Endothelial cell of umbilical vein (primary cell): Measurements from ENCODE around the gene KLHL24. TPM values are rescaled to one million over a fixed set of nuclear protein-coding genes. Genes with fewer than 3 reads are reported as not detected.

Source experiments
- BruUV-seq: library from RNA; stranded (reverse); fragments of 400-500 nt; replicated peaks from 2 replicates; lab custom pipeline; 2021; lab: Mats Ljungman, UMichigan
- CTCF ChIA-PET: fragments of 300-600, 350-600 bp; sonication (Branson Sonifier 250); formaldehyde crosslinking; loops from one replicate; lab custom pipeline; 2021; ENCODE audit warnings: antibody characterized with exemption, inconsistent platforms; lab: Charles Lee
- POLR2A ChIA-PET: fragments of 300-600, 350-600 bp; sonication (Branson Sonifier 250); formaldehyde crosslinking; loops from one replicate; lab custom pipeline; 2021; ENCODE audit warnings: antibody characterized with exemption, inconsistent platforms; lab: Charles Lee
- DNase-seq: peaks from one replicate; pipeline ENCODE4 v3.0.0-alpha.2; 2011; ENCODE audit warnings: low read depth, low spot score
- FAIRE-seq: peaks from 2 replicates; lab custom pipeline; 2011; peaks lifted over from hg19 to GRCh38; lab: Jason Lieb, UNC
- H2AFZ ChIP-seq: 2 replicates; pipeline ENCODE4 v1.6.0; 2012; ENCODE audit warnings: low read depth, low read length, control low read depth, inconsistent platforms
- H3K27ac ChIP-seq: 2 replicates; pipeline ENCODE4 v1.5.1; 2011; ENCODE audit warnings: low read depth, mild to moderate bottlenecking, control low read depth, low read length, moderate library complexity; ENCODE audit not compliant: insufficient read depth
- H3K27me3 ChIP-seq, 2 experiments: 2 replicates each; pipeline versions ENCODE4 v1.6.0 to v1.6.1; 2011; ENCODE audit warnings: low read length in 2 of 2, mixed read lengths in 1 of 2; ENCODE audit not compliant: control insufficient read depth in 2 of 2, insufficient read depth in 2 of 2
- H3K36me3 ChIP-seq, 2 experiments: 2 replicates in 1 of 2; 3 replicates in 1 of 2; pipeline ENCODE4 v1.5.1; 2011; ENCODE audit warnings: low read length in 2 of 2, mild to moderate bottlenecking in 1 of 2, moderate library complexity in 1 of 2; ENCODE audit not compliant: control insufficient read depth in 2 of 2, insufficient read depth in 2 of 2; ENCODE audit errors: extremely low read depth in 1 of 2
- H3K4me1 ChIP-seq: 3 replicates; pipeline ENCODE4 v1.5.1; 2011; ENCODE audit warnings: mild to moderate bottlenecking, low read length; ENCODE audit not compliant: control insufficient read depth, insufficient read depth; ENCODE audit errors: extremely low read depth
- H3K4me2 ChIP-seq: 2 replicates; pipeline ENCODE4 v1.6.1; 2011; ENCODE audit warnings: low read length, control low read depth, mixed read lengths; ENCODE audit not compliant: insufficient read depth
- H3K4me3 ChIP-seq, 3 experiments: fragments of 200-600 bp in 1 of 3; sonication (generic), shearing (Covaris generic) in 1 of 3; replicated peaks in 1 of 3; 2 replicates each; pipeline ENCODE4 v1.5.1; 2011 to 2016; ENCODE audit warnings: control low read depth in 3 of 3, low read length in 3 of 3, mild to moderate bottlenecking in 2 of 3, inconsistent platforms in 1 of 3, low read depth in 1 of 3, moderate library complexity in 1 of 3; ENCODE audit not compliant: insufficient read depth in 1 of 3
- H3K79me2 ChIP-seq: 2 replicates; pipeline ENCODE4 v1.6.0; 2012; ENCODE audit warnings: low read length, inconsistent platforms; ENCODE audit not compliant: control insufficient read depth, insufficient read depth
- H3K9ac ChIP-seq: replicated peaks from 2 replicates; pipeline ENCODE3; 2011; ENCODE audit warnings: low read length, control low read depth; ENCODE audit not compliant: insufficient read depth; ENCODE audit errors: extremely low read depth
- H3K9me1 ChIP-seq: replicated peaks from 3 replicates; pipeline ENCODE4 v1.6.0; 2011; ENCODE audit warnings: mild to moderate bottlenecking, low read length; ENCODE audit not compliant: control insufficient read depth, insufficient read depth; ENCODE audit errors: extremely low read depth
- H3K9me3 ChIP-seq: replicated peaks from 2 replicates; pipeline ENCODE4 v1.5.1; 2012; ENCODE audit warnings: low read length, inconsistent platforms; ENCODE audit not compliant: control insufficient read depth, insufficient read depth
- H4K20me1 ChIP-seq: replicated peaks from 2 replicates; pipeline ENCODE3; 2011; ENCODE audit warnings: mild to moderate bottlenecking, low read length; ENCODE audit not compliant: control insufficient read depth, insufficient read depth; ENCODE audit errors: extremely low read depth
- CTCF ChIP-seq, 2 donors: IDR thresholded peaks; 1 replicate in 1 of 2; 2 replicates in 1 of 2; pipeline ENCODE4 v1.5.1; 2011; ENCODE audit warnings: low read length in 2 of 2, mild to moderate bottlenecking in 2 of 2, moderate library complexity in 2 of 2, control low read depth in 1 of 2, inconsistent platforms in 1 of 2, low read depth in 1 of 2; ENCODE audit not compliant: insufficient read depth in 1 of 2; ENCODE audit errors: extremely low read depth in 1 of 2
- EZH2 ChIP-seq: IDR thresholded peaks from 2 replicates; pipeline ENCODE4 v1.6.1; 2012; ENCODE audit warnings: borderline replicate concordance, low read depth, mild to moderate bottlenecking, moderate library complexity, low read length, inconsistent platforms; ENCODE audit not compliant: severe bottlenecking
- FOS ChIP-seq: IDR thresholded peaks from 2 replicates; pipeline ENCODE4 v1.6.1; 2011; ENCODE audit warnings: mild to moderate bottlenecking, low read length, moderate library complexity, borderline replicate concordance; ENCODE audit not compliant: insufficient read depth
- GATA2 ChIP-seq: IDR thresholded peaks from 2 replicates; pipeline ENCODE4 v1.7.0; 2011; ENCODE audit warnings: low read depth, mild to moderate bottlenecking, moderate library complexity, mixed read lengths, low read length; ENCODE audit not compliant: insufficient read length, insufficient read depth
- JUN ChIP-seq: IDR thresholded peaks from 2 replicates; pipeline ENCODE4 v1.6.1; 2011; ENCODE audit warnings: borderline replicate concordance, low read depth; ENCODE audit not compliant: insufficient read length, insufficient read depth
- MYC ChIP-seq: IDR thresholded peaks from one replicate; pipeline ENCODE4 v1.6.1; 2011; ENCODE audit warnings: mild to moderate bottlenecking, low read depth, low read length
- POLR2A ChIP-seq: IDR thresholded peaks from 2 replicates; pipeline ENCODE4 v1.6.1; 2012; ENCODE audit warnings: low read depth, mild to moderate bottlenecking, control low read depth, low read length
- POLR2AphosphoS5 ChIP-seq: IDR thresholded peaks from 2 replicates; pipeline ENCODE4 v1.6.1; 2012; ENCODE audit warnings: low read depth, mild to moderate bottlenecking, control low read depth, low read length, moderate library complexity; ENCODE audit not compliant: insufficient read depth
- dilution Hi-C: fragments of 300-500 bp; cut with MboI; formaldehyde crosslinking; loops from one replicate; pipeline ENCODE4 v1.15.0; 2019; ENCODE audit warnings: low sequenced_read_pairs; ENCODE audit not compliant: extremely low pct_ligation_motif_present
- intact Hi-C: fragments of 100-400 bp; cut with micrococcal nuclease; formaldehyde crosslinking; loops from one replicate; pipeline ENCODE4 v1.10.0; 2022
- polyA plus RNA-seq, 4 experiments: library from polyadenylated mRNA; depleted of rRNA in 3 of 4; stranded (reverse) in 3 of 4; unstranded in 1 of 4; fragments of >200 nt; gene quantifications; 2 replicates each; pipeline versions ENCODE4 v1.2.1 to v1.2.3, GENCODE V29; 2011 to 2012; ENCODE audit warnings: missing spikeins in 1 of 4
- total RNA-seq: library from RNA; stranded (reverse); gene quantifications from 2 replicates; pipeline ENCODE4 v1.2.3, GENCODE V29; 2021
- TF ChIP-seq, protein P1 (sequence below): IDR thresholded peaks from 2 replicates; pipeline ENCODE4 v1.6.1; 2011; ENCODE audit not compliant: insufficient read depth, insufficient read length

The KLHL24 gene
- total and polyA plus RNA-seq, 2 donors (not counting 3 experiments of a cell fraction or from before 2014, with no cell fraction given) = 14.0 to 46.2 TPM

DNA sequence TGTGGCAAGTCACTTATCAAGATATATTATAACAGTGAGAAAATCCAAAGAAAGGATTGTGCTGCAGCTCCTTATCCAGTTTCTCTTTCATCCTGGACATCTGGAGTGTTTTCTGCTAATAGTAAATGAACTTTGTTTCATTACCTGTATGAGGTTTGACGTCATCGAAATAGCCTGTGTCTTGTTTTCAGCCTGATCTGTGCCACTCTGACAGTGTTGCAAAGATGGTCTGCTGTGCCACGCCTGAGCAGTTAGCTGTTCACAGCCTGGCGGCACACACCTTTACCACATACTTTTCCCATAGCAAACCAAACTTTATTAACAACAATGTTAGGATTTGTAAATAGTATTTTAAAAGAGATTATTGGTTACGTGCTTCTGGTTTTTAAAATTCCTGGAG, 96.2 kb downstream of the KLHL24 start:
- DNase-seq (no peak), FAIRE-seq (no peak)
- CTCF ChIA-PET = interaction anchor here (0.8 kb wide), 1 partner anchor 9 kb away, joined by 3 read pairs; no protein-coding TSS in a partner anchor
- H3K4me1 ChIP-seq = peaks cover 28% of the 10 kb centered on the region
- H3K27me3 ChIP-seq = no peaks in the 10 kb centered on the region
- no peak overlapping the region for H3K27ac ChIP-seq
- no peaks in the 10 kb centered on the region for H4K20me1 ChIP-seq
- no peak overlapping the region for H3K4me3 ChIP-seq
- H2AFZ ChIP-seq = no peak overlapping the region
- TF ChIP-seq JUN (no peak), EZH2 (no peak), POLR2AphosphoS5 (no peak), CTCF (IDR thresholded peaks at IDR 0.05; ENCODE audit: extremely low read depth in 1 of 2, insufficient read depth in 1 of 2, low read depth in 1 of 2, low read length in 2 of 2) (no peak), POLR2A (no peak), MYC (no peak), FOS (no peak), GATA2 (no peak)
- TF ChIP-seq, protein P1, sequence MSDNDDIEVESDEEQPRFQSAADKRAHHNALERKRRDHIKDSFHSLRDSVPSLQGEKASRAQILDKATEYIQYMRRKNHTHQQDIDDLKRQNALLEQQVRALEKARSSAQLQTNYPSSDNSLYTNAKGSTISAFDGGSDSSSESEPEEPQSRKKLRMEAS = no peak
- H3K9ac ChIP-seq = no peak overlapping the region
- BruUV-seq = no TSS peak
- no peaks in the 10 kb centered on the region for H3K9me1 ChIP-seq
- peaks cover 8 to 13% of the 10 kb centered on the region in 2 experiments for H3K36me3 ChIP-seq
- H3K4me2 ChIP-seq = no peak overlapping the region
- dilution Hi-C loops (no loop called here), intact Hi-C loops (no loop called here)
- POLR2A ChIA-PET = no interaction called here
- no peaks in the 10 kb centered on the region for H3K9me3 ChIP-seq
- peaks cover 6% of the 10 kb centered on the region for H3K79me2 ChIP-seq
